ENCODE results near the gene GDPD5. TPM values are rescaled to one million over a fixed set of nuclear protein-coding genes. Genes with fewer than 3 reads are reported as not detected.

GDPD5 gene
- total and polyA plus RNA-seq, 9 of the 15 experiments (the other 6 are each of a cell fraction or from before 2014, with no cell fraction given): 0.32 to 27.3 (median 8.0) TPM

GRCh38 chr11:75516886-75517285 lies 8.9 kb downstream of the GDPD5 start (continued):
- TF ChIP-seq SMARCE1 (IDR thresholded peaks at IDR 0.05) (peak; percentile 52; the same call in 1 of the 2 replicates), FOXO4 (CRISPR knock-in tag; IDR thresholded peaks at IDR 0.05) (no peak), HMG20A (CRISPR knock-in tag; conservative IDR thresholded peaks at IDR 0.05) (no peak), SMARCB1 (IDR thresholded peaks at IDR 0.05; ENCODE audit: insufficient read length, low read depth) (no peak), CEBPB (tag; IDR thresholded peaks at IDR 0.05) (no peak), HNRNPL (IDR thresholded peaks at IDR 0.05; ENCODE audit: low read depth, low read length) (no peak), ZNF79 (CRISPR knock-in tag; IDR thresholded peaks at IDR 0.05; ENCODE audit: low read depth) (no peak), POLR3G (IDR thresholded peaks at IDR 0.05; ENCODE audit: extremely low read depth, insufficient read length, insufficient replicate concordance) (no peak), CHD4 (IDR thresholded peaks at IDR 0.05; ENCODE audit: insufficient read depth, insufficient replicate concordance, low read depth, low read length, poor library complexity, severe bottlenecking) (no peak), SREBF1 (IDR thresholded peaks at IDR 0.05; ENCODE audit: borderline replicate concordance, low read depth, low read length) (no peak)
- TF ChIP-seq, protein P1, sequence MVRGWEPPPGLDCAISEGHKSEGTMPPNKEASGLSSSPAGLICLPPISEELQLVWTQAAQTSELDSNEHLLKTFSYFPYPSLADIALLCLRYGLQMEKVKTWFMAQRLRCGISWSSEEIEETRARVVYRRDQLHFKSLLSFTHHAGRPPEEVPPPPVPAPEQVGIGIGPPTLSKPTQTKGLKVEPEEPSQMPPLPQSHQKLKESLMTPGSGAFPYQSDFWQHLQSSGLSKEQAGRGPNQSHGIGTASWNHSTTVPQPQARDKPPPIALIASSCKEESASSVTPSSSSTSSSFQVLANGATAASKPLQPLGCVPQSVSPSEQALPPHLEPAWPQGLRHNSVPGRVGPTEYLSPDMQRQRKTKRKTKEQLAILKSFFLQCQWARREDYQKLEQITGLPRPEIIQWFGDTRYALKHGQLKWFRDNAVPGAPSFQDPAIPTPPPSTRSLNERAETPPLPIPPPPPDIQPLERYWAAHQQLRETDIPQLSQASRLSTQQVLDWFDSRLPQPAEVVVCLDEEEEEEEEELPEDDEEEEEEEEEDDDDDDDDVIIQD (CRISPR knock-in tag; IDR thresholded peaks at IDR 0.05): no peak
- TF ChIP-seq, protein P2, sequence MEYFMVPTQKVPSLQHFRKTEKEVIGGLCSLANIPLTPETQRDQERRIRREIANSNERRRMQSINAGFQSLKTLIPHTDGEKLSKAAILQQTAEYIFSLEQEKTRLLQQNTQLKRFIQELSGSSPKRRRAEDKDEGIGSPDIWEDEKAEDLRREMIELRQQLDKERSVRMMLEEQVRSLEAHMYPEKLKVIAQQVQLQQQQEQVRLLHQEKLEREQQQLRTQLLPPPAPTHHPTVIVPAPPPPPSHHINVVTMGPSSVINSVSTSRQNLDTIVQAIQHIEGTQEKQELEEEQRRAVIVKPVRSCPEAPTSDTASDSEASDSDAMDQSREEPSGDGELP (CRISPR knock-in tag; IDR thresholded peaks at IDR 0.05; ENCODE audit: borderline replicate concordance): no peak
